Fibroblast of lung (primary cell): ENCODE data around the gene PHGDH. TPM values are rescaled to one million over a fixed set of nuclear protein-coding genes. Genes with fewer than 3 reads are reported as not detected.

Source experiments
- DNase-seq, 2 donors: peaks; one replicate each; pipeline versions ENCODE4 v3.0.0 to v3.0.0-alpha.2; 2010; ENCODE audit warnings: low read depth in 2 of 2
- H2AFZ ChIP-seq: 2 replicates; pipeline ENCODE4 v1.5.1; 2012; ENCODE audit warnings: low read length, control low read depth, inconsistent platforms
- H3K27ac ChIP-seq: 2 replicates; pipeline ENCODE4 v1.5.1; 2011; ENCODE audit warnings: low read length, control low read depth; ENCODE audit not compliant: insufficient read depth
- H3K27me3 ChIP-seq: 2 replicates; pipeline ENCODE4 v1.5.1; 2011; ENCODE audit warnings: mild to moderate bottlenecking, low read length; ENCODE audit not compliant: control insufficient read depth, insufficient read depth
- H3K36me3 ChIP-seq: 2 replicates; pipeline ENCODE4 v1.5.1; 2011; ENCODE audit warnings: low read length; ENCODE audit not compliant: control insufficient read depth, insufficient read depth
- H3K4me1 ChIP-seq: 2 replicates; pipeline ENCODE4 v1.5.1; 2011; ENCODE audit warnings: low read length; ENCODE audit not compliant: control insufficient read depth, insufficient read depth; ENCODE audit errors: extremely low read depth
- H3K4me2 ChIP-seq: 2 replicates; pipeline ENCODE4 v1.5.1; 2011; ENCODE audit warnings: low read length, control low read depth; ENCODE audit not compliant: insufficient read depth; ENCODE audit errors: extremely low read depth
- H3K4me3 ChIP-seq, 4 experiments: fragments of 200-600 bp in 1 of 4; sonication (generic) in 1 of 4; replicated peaks in 1 of 4; 2 replicates each; pipeline ENCODE4 v1.5.1; 2011 to 2016; ENCODE audit warnings: low read length in 4 of 4, low read depth in 3 of 4, mild to moderate bottlenecking in 3 of 4, control low read depth in 2 of 4, inconsistent platforms in 1 of 4, mixed read lengths in 1 of 4; ENCODE audit not compliant: insufficient read depth in 1 of 4; ENCODE audit errors: control extremely low read depth in 1 of 4
- H3K79me2 ChIP-seq: 2 replicates; pipeline ENCODE4 v1.5.1; 2012; ENCODE audit warnings: mild to moderate bottlenecking, low read length, inconsistent platforms; ENCODE audit not compliant: control insufficient read depth, insufficient read depth
- H3K9ac ChIP-seq: 2 replicates; pipeline ENCODE4 v1.5.1; 2011; ENCODE audit warnings: mild to moderate bottlenecking, low read length, control low read depth; ENCODE audit not compliant: insufficient read depth
- H3K9me3 ChIP-seq: 2 replicates; pipeline ENCODE4 v1.5.1; 2012; ENCODE audit warnings: low read depth, low read length; ENCODE audit not compliant: control insufficient read depth, insufficient read depth
- H4K20me1 ChIP-seq: 2 replicates; pipeline ENCODE4 v1.5.1; 2011; ENCODE audit warnings: low read length; ENCODE audit not compliant: control insufficient read depth, insufficient read depth; ENCODE audit errors: extremely low read depth
- CTCF ChIP-seq, 2 donors: IDR thresholded peaks in 1 of 2; conservative IDR thresholded peaks in 1 of 2; 1 replicate in 1 of 2; 2 replicates in 1 of 2; pipeline ENCODE4 v1.5.1; 2011 to 2012; ENCODE audit warnings: low read length in 2 of 2, control low read depth in 1 of 2, inconsistent platforms in 1 of 2, low read depth in 1 of 2, mild to moderate bottlenecking in 1 of 2
- EZH2 ChIP-seq: IDR thresholded peaks from 2 replicates; pipeline ENCODE4 v1.5.1; 2012; ENCODE audit warnings: low read length, control low read depth, mild to moderate bottlenecking; ENCODE audit errors: missing control alignments
- polyA plus RNA-seq, 2 donors: library from polyadenylated mRNA; depleted of rRNA in 1 of 2; stranded (reverse) in 1 of 2; unstranded in 1 of 2; fragments of >200 nt; gene quantifications; 2 replicates each; pipeline ENCODE4 v1.2.1, GENCODE V29; 2011 to 2012; ENCODE audit warnings: missing spikeins in 1 of 2
- total RNA-seq: library from RNA; depleted of rRNA; stranded (reverse); fragments of >200 nt; gene quantifications from 2 replicates; pipeline ENCODE4 v1.2.1, GENCODE V29; 2014

PHGDH gene
- total and polyA plus RNA-seq, 2 donors (not counting 1 experiment from before 2014, with no cell fraction given) = 44.3 to 201 TPM

DNA sequence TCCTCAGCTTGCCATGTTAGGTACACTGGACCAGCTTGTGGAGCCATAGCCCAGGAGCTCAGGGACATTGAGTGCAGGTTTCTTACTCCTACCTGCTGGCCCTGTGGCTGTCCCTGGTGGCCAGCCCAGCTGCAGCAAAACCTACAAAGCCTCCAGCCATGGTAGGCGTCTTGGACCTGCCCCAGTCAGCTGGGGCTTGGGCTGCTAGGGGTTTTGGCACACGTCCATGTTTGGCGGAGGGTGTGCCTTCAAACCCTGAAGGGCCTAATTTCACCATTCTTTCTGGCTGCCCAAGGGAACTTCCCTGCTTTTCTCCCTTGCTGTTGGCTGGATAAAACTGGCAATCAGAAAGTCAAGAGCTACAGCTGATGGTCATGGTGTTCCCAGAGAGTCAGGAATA, 31.6 kb downstream of the PHGDH start:
- no peak overlapping the region for H2AFZ ChIP-seq
- no peaks in the 10 kb centered on the region for H3K79me2 ChIP-seq
- peak in 1 of 2 donors; percentile 52 for DNase-seq
- H3K27me3 ChIP-seq = no peaks in the 10 kb centered on the region
- TF ChIP-seq EZH2 (no peak), CTCF (conservative IDR thresholded peaks at IDR 0.05 in 1 of 2, IDR thresholded peaks at IDR 0.05 in 1 of 2; ENCODE audit: low read depth in 1 of 2, low read length in 2 of 2) (no peak)
- H3K27ac ChIP-seq = no peak overlapping the region
- no peaks in the 10 kb centered on the region for H4K20me1 ChIP-seq
- no peaks in the 10 kb centered on the region for H3K4me1 ChIP-seq
- H3K4me3 ChIP-seq = no peak overlapping the region
- H3K36me3 ChIP-seq = no peaks in the 10 kb centered on the region
- no peak overlapping the region for H3K4me2 ChIP-seq
- no peaks in the 10 kb centered on the region for H3K9me3 ChIP-seq
- no peak overlapping the region for H3K9ac ChIP-seq

DNA sequence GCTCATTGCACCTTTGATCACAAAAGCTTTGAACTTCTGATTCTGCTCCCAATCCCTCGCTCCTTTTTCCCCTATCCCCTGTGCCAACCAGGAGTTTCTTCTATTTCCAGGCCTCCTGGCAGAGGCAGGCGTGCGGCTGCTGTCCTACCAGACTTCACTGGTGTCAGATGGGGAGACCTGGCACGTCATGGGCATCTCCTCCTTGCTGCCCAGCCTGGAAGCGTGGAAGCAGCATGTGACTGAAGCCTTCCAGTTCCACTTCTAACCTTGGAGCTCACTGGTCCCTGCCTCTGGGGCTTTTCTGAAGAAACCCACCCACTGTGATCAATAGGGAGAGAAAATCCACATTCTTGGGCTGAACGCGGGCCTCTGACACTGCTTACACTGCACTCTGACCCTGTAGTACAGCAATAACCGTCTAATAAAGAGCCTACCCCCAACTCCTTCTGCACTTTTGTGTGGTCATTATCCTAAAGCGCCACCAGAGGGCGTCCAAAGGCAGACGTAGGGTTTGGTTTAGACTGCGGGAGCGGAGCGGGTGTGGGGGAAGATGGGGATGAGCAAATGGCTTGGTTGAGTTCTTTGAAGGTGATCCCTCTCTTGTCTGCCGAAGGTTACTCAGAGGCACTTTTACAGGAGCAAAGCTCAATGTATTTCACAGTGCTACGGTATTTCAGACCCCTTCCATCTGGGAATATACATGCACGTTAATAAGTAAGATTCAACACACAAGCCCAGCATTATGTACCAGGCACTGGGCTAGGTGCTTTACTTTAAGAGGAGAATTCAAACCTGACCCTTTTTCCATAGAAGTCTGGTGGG, 32.3 kb downstream of the PHGDH start:
- no peak overlapping the region for H3K9ac ChIP-seq
- no peaks in the 10 kb centered on the region for H3K36me3 ChIP-seq
- no peak overlapping the region for H3K27ac ChIP-seq
- H3K9me3 ChIP-seq = no peaks in the 10 kb centered on the region
- no peaks in the 10 kb centered on the region for H4K20me1 ChIP-seq
- DNase-seq = peak; percentile 53 to 79
- no peak overlapping the region for H3K4me3 ChIP-seq
- H2AFZ ChIP-seq = no peak overlapping the region
- no peak overlapping the region for H3K4me2 ChIP-seq
- no peaks in the 10 kb centered on the region for H3K79me2 ChIP-seq
- no peak for TF ChIP-seq EZH2
- peak; percentile 78 to 85 for TF ChIP-seq CTCF (conservative IDR thresholded peaks at IDR 0.05 in 1 of 2, IDR thresholded peaks at IDR 0.05 in 1 of 2; ENCODE audit: low read depth in 1 of 2, low read length in 2 of 2)
- no peaks in the 10 kb centered on the region for H3K27me3 ChIP-seq
- H3K4me1 ChIP-seq = no peaks in the 10 kb centered on the region

- no peak overlapping the region for H3K27ac ChIP-seq
These were observed 32.8 kb downstream of the PHGDH start for GRCh38 chr1:119744598-119744942.

More at GRCh38 chr1:119744598-119744942, 32.8 kb downstream of the PHGDH start:
- Histone ChIP-seq H2AFZ (no peak overlapping the region), H3K36me3 (no peaks in the 10 kb centered on the region), H3K4me2 (no peak overlapping the region), H3K4me1 (no peaks in the 10 kb centered on the region), H3K27me3 (no peaks in the 10 kb centered on the region), H4K20me1 (no peaks in the 10 kb centered on the region), H3K9ac (no peak overlapping the region), H3K4me3 (no peak overlapping the region), H3K79me2 (no peaks in the 10 kb centered on the region), H3K9me3 (no peaks in the 10 kb centered on the region)
- TF ChIP-seq EZH2 (no peak), CTCF (conservative IDR thresholded peaks at IDR 0.05 in 1 of 2, IDR thresholded peaks at IDR 0.05 in 1 of 2; ENCODE audit: low read depth in 1 of 2, low read length in 2 of 2) (no peak)
- DNase-seq = no peak
